HG02642 (cell line): Measurements from ENCODE around the gene SSR2.

Experiments
- ATAC-seq: cut with Tn5 transposase; IDR thresholded peaks from one replicate; pipeline ENCODE4 v1.9.1; 2021; ENCODE audit warnings: mild to moderate bottlenecking; ENCODE audit not compliant: unreplicated experiment, poor library complexity

The SSR2 gene

DNA sequence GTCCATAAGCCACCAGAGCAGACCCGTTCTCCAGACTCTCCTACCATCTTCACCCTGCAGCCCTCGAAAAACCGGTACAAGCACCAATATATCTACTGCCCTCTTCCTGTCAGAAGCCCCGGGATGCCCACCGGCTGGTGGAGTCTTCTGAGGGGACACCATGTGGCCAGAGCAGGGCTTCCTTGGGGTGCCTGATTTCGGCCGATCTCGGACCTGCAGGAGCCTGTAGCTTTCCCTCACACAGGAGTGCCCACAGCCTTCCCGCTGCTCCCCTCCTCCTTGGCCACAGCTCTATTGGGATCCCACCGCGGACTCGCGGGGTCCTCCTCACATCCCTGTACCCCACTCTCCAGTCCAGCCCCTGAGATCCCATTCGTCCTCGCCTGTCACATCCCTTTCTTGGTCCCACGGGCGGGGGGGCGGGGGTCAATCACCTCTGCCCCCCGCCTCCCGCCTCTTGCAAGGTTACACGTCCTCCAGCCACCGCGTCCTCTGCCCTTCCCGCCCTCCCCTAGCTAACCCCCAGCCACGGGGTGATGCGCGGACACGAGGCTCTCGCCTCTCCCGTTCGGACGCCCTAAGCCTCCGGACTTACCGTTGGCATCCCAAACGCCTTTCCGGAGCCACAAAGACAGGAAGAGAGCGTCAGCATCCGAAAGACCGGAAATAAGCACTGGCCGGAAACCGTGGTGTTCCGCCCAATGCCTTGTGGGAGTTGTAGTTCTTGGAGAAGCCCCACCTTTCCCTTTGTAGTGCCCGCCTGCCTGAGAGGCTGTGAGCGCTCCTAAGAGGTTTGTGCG is at the start of gene SSR2:
TSS of gene SSR2 (minus strand) at position 659 of the 800 bp plus-strand sequence. CDS start 784 bp downstream, outside the sequence.
- ATAC-seq, result peak; percentile 96

DNA sequence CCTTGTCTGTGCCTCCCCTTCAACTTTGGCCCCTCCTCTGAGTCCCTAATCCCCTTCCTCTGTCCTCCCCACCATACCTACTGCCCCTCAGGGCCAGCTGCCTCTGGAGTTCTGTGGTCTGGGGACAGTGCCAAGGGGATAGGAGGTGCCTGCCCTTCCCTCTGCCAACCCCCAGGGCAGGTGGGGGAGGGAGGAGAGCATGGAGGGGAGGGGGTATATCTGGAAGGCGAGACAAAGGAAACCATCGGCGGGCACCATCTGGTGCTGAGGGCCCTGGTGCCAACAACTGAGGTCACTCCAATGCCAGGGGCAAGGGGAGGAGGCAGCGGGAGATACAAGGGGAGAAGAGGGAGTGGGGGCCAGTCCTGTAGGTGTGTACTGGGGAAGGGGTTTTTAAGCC is 49.8 kb upstream of the SSR2 start:
- ATAC-seq, result no peak

DNA sequence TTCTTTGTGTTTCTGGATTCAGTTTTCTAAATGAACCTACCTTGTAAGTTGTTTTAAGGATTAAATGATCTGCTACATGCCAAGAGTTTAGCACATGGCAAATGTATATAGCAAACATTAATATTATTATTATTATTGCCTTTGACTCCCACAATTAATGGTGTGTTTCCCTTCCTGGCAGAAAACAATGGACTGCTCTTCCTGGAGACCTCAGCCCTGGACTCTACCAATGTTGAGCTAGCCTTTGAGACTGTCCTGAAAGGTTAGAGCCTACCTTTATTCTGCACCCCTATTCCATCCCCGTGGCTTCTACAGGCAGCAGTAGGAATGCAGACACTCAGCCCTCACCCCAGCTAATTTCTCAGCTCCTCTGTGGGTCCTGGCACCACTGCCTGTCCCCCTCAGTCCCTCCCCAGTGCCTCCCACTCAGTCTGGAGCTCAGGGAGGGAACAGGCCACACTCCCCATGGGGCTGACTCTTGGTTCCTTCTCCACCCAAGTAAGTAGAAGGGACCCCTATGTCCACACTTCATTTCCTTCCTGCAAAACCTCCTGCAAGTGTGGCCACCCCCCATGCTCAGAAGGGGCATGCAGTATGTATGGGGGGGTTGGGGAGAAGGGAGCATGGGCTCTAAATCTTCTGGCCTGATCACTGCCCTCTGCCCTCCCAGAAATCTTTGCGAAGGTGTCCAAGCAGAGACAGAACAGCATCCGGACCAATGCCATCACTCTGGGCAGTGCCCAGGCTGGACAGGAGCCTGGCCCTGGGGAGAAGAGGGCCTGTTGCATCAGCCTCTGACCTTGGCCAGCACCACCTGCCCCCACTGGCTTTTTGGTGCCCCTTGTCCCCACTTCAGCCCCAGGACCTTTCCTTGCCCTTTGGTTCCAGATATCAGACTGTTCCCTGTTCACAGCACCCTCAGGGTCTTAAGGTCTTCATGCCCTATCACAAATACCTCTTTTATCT is 49.0 kb upstream of the SSR2 start:
- ATAC-seq, result no peak

DNA sequence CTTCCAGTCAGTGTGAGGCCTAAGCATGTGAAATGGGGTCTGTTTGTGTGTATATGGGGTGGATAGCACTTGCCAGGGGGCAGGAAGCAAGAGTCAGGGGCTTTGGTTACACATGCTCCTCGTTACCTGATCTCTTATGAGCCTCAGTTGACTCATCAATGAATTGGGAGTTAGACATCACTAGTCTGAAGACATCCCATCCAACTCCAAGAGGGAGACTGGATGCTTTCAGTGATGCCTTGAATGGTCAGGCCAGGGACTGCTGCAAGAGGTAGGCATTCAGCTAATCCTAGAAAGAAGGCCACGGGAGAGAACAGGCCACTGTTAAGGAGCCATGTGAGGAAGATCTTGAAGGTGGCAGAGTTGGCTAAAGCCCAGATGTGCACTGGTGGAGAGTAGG is 46.5 kb upstream of the SSR2 start:
- ATAC-seq, result no peak

DNA sequence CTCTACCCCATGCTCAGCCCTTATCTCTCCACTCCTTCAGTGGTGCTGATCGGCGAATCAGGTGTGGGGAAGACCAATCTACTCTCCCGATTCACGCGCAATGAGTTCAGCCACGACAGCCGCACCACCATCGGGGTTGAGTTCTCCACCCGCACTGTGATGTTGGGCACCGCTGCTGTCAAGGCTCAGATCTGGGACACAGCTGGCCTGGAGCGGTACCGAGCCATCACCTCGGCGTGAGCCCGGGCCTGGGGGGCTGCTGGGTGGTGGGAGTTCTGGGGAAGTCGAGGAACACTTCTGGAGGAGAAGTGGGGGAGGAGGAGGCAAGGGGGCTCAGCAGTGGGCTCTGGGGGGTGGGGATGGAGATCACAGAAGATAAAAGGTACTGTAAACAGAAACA is 45.1 kb upstream of the SSR2 start:
- ATAC-seq, result no peak

DNA sequence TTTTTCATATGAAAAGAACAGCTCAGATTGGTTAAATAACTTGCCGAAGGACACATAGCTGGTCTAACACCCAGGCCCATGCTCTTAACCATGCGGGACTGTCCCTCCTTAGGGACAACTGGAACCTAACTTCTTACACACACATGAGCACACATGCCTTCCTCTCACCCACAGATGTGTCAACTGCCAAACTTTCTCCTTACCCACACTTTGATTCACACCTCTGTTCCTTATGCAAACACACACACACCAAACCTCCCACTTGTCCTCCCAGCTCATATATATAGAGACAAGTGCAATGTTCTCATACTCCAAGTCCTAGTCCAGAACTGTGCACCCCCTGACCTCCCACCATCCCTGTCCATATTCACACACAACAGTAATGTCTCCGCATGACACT is 44.5 kb upstream of the SSR2 start:
- no peak for ATAC-seq

DNA sequence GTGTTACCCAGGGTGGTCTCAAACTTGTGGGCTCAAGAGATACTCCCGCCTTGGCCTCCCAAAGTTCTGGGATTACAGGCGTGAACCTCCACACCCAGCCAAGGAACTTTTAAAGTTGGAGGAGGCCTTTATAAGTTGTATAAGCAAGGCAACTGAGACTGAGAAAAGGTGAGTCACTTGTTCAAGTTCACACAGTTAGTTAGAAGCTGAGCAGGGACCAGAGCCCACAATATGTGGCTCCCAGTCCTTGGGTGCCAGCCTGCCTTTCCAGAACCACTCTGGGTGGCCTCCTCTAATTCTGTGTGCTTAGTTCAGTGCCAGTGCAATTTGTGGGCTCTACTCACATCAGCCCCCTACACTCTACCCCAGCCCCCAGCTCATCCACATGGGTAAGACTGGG is 43.9 kb upstream of the SSR2 start:
- ATAC-seq, result no peak

DNA sequence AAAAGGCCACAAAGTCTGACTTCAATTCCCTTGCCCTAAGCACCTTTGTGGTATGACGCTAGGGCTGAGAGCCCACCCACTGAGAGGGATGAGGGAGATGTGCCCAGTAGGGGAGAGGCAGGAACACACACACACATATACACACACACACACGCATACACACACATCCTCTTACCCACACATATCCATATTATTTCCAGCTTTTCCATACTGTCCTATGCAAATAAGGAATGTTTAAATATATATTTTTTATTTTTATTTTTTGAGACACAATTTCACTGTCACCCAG is 43.2 kb upstream of the SSR2 start:
- ATAC-seq, result no peak

DNA sequence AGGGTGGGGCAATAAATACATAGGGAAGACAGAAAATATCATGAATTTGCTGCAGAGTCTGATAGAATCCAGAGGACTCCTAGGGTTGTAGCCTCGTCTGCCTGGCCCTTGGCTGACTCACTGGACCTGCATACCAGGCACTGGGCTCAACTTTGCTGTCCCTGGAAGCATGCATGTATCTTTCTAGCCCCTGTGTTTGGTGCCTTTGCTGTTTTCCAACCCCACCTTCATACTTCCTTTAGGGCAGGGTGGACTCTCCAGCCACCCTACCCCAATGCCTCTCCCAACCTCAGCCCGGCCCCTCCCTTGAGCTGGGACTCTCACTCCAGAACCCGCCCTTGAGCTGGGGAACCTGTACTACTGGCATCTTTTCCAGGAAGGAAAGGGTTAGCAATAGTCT is 41.4 kb upstream of the SSR2 start:
- ATAC-seq, result no peak

DNA sequence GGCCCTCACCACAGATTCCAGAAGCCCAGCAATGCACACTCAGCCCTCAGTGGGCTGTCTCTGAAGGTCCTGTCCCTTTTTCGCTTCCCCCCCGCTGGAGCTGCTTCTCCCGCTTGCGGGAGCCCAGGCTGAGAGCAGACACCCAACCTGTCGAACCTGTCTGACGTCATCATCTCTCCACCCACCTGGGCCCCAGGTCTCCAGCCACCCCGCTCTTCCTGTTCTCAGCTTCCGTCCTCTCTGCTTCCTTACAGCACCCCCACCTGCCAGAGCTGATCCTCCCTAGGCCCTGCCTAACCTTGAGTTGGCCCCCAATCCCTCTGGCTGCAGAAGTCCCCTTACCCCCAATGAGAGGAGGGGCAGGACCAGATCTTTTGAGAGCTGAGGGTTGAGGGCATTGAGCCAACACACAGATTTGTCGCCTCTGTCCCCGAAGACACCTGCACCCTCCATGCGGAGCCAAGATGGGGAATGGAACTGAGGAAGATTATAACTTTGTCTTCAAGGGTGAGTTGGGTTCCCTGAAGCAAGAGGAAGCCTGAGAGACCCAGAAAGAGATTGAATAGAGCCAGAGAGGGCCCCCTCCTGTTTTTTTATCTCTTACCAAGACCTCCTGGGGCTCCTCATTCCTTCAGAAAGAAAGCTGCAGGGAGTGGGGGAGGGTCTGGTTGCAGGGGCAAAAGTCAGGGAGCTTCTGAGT is 40.3 kb upstream of the SSR2 start, which contains the start of gene RAB25:
TSS of gene RAB25 (plus strand) at position 224 of the 700 bp plus-strand sequence. CDS start at position 465, 241 bp downstream.
- no peak for ATAC-seq

DNA sequence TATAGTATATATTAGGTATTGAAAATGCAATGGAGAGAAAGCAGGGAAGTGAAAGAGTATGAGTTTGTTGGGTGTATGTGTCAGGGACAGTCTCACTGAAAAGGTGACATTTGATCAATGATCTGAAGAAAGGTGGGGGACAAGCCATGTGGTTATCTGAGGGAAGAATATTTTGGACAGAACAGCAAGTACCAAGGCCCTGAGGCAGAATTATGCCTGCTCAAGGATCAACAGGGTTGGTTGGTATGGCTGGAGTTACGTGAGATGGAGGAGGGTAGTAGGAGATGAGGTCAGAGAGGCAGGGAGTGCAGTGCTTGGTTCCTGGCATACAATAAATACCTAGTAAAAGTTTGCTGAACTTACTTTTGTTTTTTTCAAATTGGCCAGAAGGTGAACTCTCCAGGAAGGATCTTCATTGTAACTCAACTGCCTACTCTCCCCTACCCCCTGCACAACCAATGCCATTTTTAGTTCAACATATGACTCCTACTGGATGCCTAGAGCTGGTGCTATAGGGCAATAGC is 35.6 kb upstream of the SSR2 start:
- ATAC-seq, result no peak

DNA sequence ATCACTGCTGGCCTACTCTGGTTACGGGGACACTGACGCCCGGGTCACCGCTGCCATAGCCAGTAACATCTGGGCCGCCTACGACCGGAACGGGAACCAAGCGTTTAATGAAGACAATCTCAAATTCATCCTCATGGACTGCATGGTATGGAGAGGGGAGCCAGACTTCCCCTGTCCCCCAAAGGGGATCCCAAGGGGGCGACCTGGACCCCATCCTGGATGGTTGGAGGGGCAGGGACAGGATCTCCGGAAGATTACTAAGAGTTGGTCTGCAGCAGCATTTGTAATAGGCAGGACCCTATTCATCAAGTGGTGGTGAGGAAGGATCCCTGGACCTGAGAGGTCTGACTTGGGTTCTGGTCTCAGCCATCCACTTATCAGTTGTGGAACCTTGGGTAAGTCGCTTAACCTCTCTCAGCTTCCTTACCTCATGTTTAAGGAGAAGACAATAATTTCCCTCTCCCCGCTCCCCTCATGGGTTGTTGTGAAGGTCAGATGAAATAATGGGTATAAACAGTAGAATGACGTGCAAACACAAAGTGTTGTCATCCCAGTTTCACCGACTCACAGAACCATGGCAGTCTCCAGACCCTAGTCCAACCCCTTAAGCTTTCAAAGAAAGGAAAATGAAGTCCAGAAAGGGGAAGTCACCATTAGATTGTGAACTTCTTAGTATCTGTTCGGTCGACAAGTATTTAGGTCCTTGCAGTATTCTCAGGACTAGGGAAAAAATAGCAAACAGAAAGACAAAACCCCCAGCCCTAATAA is 34.7 kb upstream of the SSR2 start:
- no peak for ATAC-seq

DNA sequence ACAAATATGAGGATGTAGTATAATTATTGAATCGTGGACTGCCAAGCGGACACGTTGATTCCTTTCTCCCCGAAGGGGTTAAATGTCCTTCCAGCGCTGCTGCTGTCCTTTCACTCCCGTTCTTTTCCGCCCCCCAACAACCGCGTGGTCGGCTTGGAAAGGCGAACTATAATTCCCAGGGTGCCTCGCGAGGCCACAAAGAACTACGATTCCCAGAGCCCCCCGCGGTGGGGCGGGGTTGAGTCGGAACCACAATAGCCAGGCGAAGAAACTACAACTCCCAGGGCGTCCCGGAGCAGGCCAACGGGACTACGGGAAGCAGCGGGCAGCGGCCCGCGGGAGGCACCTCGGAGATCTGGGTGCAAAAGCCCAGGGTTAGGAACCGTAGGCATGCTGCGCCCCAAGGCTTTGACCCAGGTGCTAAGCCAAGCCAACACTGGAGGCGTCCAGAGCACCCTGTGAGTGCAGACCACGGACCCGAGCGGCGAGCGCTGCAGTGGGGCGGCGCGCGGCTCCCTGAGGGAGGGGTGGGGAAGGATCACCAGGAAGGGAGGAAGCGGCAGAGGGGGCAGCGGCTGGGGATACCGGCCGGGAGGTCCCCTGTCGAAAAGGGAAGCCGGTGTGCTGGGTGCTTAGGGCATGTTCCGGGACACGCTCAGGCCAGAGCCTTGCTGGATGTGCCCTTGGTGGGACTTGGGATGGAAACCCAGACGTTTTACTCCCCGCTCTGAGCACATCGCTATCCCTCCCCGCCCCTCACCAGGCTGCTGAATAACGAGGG is 33.9 kb upstream of the SSR2 start, which contains the start of gene LAMTOR2:
TSS of gene LAMTOR2 (plus strand) at position 283 of the 781 bp plus-strand sequence. CDS start at position 391, 108 bp downstream.
- ATAC-seq, result peak; percentile 78

DNA sequence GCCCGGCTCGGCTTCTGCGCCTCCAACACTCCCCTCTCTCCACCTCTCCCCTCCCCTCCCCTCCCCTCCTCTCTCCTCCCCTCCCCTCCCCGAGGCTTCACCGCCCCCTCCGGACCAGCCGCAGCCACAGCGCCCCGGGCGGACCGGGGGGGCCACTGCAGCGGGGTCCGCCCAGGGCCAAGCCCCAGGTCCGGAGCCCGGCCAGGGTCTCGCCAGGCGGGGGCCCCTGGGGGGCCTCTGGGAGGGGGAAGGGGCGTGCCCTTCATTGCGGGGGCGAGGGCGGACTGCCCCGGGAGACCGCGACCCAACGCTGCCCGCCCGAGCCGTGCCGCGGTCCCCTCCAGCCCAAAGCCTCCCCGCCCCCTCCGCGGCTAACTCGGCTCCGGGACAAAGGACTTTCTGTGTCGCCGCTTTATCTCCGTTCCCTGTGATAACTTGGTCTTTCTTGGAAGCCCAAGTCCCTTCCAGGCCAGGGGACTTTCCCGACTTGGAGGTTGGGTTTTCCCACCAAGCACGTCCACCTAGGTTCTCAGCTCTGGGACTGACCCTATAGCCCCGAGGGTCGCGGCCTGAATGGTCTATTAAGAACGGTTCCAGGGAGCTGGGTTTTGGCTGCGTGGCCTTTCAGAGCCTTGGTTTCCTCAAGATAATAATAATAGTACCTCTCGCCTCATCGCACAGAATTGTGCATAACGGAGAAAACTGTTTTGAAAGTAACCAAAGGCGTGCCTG is 33.2 kb upstream of the SSR2 start, which contains the start of gene UBQLN4:
TSS of gene UBQLN4 (minus strand) at position 31 of the 732 bp plus-strand sequence. CDS start 97 bp downstream, outside the sequence.
- peak; percentile 55 for ATAC-seq

DNA sequence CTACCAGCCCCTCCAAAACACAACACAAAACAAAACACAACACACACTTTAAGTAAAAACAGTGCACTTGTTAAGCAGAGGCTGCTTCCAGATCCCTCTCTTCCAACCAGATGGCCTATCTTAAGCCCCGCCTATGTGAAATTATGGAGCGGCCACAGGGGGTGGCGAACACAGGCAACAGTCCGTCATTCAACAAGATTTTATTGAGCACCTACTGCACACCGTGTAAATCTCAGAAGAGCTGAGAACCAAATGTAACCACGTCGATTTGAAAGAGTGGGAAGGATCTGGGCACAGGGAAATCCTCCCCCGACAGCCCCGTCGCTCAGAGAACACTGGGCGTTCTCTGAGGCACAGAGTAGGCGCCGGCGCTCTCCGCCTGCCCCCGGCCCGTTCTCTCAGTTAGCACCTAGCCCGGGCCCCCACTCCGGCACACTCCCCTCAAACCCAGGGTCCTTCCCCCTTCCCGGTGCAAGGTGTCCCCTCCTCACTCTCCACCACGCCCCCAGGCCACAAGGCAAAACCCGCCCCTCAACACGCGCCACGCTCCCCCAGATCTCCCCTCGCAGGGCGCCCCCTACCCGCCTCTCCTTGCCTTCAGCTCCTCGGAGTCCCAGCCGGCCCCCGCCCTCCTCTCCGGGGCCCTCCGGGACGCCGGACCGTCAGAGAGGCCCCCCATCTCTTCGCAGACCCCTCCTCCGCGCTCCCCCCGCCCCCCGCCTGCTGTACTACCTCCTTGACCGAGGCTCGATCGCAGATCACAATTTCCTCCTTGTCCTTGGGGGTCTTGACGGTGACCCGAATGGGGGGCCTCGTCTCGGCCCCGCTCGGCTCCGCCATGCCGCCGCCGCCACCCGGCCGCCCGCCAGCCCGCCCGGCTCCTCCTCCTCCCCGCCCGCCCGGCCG is 32.4 kb upstream of the SSR2 start:
- ATAC-seq, result peak; percentile 22

DNA sequence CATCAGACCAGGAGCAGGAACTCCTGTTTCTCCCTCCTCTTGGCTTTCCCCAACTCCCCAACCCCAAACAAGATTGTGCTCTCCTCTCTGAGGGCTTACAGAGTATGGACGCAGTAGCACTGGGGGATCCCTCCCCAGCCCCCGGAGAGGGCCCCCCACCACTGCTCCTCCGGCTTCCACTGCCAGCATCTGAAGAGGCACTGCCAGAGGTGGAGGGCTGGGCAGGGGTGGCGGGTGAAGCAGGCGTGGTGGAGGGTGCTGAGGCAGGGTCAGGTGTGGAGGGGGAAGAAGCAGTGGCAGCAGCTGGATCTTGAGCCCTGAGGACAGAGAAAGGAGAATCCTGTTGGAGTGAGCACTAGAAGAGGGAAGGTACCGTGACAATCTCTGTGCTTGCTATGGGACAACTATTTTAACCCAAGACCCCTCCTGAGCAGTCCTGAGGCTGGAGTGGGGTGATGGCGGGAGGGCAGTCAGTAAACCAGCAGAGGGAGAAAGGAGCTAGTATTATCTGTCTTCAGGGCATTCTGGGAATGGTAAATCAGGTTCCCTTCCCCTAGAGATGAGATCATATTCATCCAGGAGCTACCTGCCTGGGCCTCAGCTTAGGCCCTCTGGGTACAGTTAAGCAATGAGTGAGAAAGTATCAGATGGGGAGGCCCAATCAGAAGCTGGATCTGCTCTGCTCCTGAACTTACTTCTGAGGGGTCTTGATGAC is 30.4 kb upstream of the SSR2 start:
- ATAC-seq, result no peak
